CD8-positive, alpha-beta memory T cell (primary cell): Measurements from ENCODE around the gene HAUS1. TPM values are rescaled to one million over a fixed set of nuclear protein-coding genes. Genes with fewer than 3 reads are reported as not detected.

Experiments
- CTCF ChIA-PET: fragments of 350-600 bp; sonication (Branson Sonifier 250); formaldehyde crosslinking; loops from one replicate; lab custom pipeline; 2021; ENCODE audit warnings: antibody characterized with exemption; lab: Charles Lee
- POLR2A ChIA-PET: fragments of 350-600 bp; sonication (Branson Sonifier 250); formaldehyde crosslinking; loops from one replicate; lab custom pipeline; 2021; ENCODE audit warnings: antibody characterized with exemption; lab: Charles Lee
- DNase-seq, 5 donors: peaks; one replicate each; pipeline versions ENCODE4 v3.0.0 to v3.0.0-alpha.2; 2020 to 2022; ENCODE audit warnings: mixed read lengths in 1 of 5
- H3K27ac ChIP-seq: one replicate; pipeline ENCODE4 v1.7.0; 2013; ENCODE audit warnings: low read depth, mild to moderate bottlenecking, low read length, moderate library complexity
- H3K27me3 ChIP-seq: 2 replicates; pipeline ENCODE4 v1.7.0; 2013; ENCODE audit warnings: low read length, mild to moderate bottlenecking; ENCODE audit not compliant: insufficient read depth, poor library complexity, severe bottlenecking
- H3K36me3 ChIP-seq: 2 replicates; pipeline ENCODE4 v1.7.0; 2013; ENCODE audit warnings: mild to moderate bottlenecking, low read length, moderate library complexity; ENCODE audit not compliant: insufficient read depth
- H3K4me1 ChIP-seq: 2 replicates; pipeline ENCODE4 v1.7.0; 2013; ENCODE audit warnings: mild to moderate bottlenecking, low read length, moderate library complexity; ENCODE audit not compliant: insufficient read depth
- H3K4me3 ChIP-seq: 2 replicates; pipeline ENCODE4 v1.7.0; 2013; ENCODE audit warnings: mild to moderate bottlenecking, low read length
- H3K9me3 ChIP-seq: 2 replicates; pipeline ENCODE4 v1.7.0; 2013; ENCODE audit warnings: mild to moderate bottlenecking, low read length
- H3K27ac Mint-ChIP-seq, 8 donors: one replicate each; pipeline ENCODE4 v1.8.0; 2020 to 2021; ENCODE audit warnings: mixed read lengths in 8 of 8, mild to moderate bottlenecking in 6 of 8, inconsistent platforms in 3 of 8, moderate library complexity in 3 of 8
- H3K27me3 Mint-ChIP-seq, 2 donors: one replicate each; pipeline ENCODE4 v1.8.0; 2020 to 2021; ENCODE audit warnings: mixed read lengths in 2 of 2, mild to moderate bottlenecking in 1 of 2, moderate library complexity in 1 of 2
- H3K36me3 Mint-ChIP-seq, 3 donors: one replicate each; pipeline ENCODE4 v1.8.0; 2020 to 2021; ENCODE audit warnings: mixed read lengths in 3 of 3, inconsistent platforms in 1 of 3, mild to moderate bottlenecking in 1 of 3
- H3K4me1 Mint-ChIP-seq, 3 donors: one replicate each; pipeline ENCODE4 v1.8.0; 2020 to 2021; ENCODE audit warnings: mixed read lengths in 3 of 3, inconsistent platforms in 1 of 3, mild to moderate bottlenecking in 1 of 3
- H3K4me3 Mint-ChIP-seq, 7 donors: one replicate each; pipeline ENCODE4 v1.8.0; 2020 to 2021; ENCODE audit warnings: mixed read lengths in 7 of 7, mild to moderate bottlenecking in 6 of 7, moderate library complexity in 4 of 7, inconsistent platforms in 2 of 7
- H3K9me3 Mint-ChIP-seq, 5 donors: one replicate each; pipeline ENCODE4 v1.8.0; 2020 to 2022; ENCODE audit warnings: mixed read lengths in 5 of 5, mild to moderate bottlenecking in 3 of 5, moderate library complexity in 2 of 5, inconsistent platforms in 1 of 5
- polyA plus RNA-seq: library from polyadenylated mRNA; unstranded; fragments of 300-500 nt; fragmentation: Illumina TruSeq; gene quantifications from one replicate; pipeline ENCODE4 v1.2.3, GENCODE V29; 2021
- total RNA-seq, 2 experiments: library from RNA; stranded (reverse); gene quantifications; one replicate each; pipeline ENCODE4 v1.2.3, GENCODE V29; 2021

HAUS1 gene, protein sequence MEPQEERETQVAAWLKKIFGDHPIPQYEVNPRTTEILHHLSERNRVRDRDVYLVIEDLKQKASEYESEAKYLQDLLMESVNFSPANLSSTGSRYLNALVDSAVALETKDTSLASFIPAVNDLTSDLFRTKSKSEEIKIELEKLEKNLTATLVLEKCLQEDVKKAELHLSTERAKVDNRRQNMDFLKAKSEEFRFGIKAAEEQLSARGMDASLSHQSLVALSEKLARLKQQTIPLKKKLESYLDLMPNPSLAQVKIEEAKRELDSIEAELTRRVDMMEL
- total RNA-seq: 10 to 100 TPM; 52.5 to 53.3 TPM
- 43.2 TPM for polyA plus RNA-seq

GRCh38 chr18:46104128-46104911, at the start of gene HAUS1:
TSS of gene HAUS1 (plus strand) at chr18:46104385. CDS start at chr18:46104412, 27 bp downstream.
- Histone ChIP-seq H3K27ac (peak within 1 kb of the TSS; percentile 68), H3K4me3 (peak within 1 kb of the TSS; percentile 89), H3K36me3 (no peaks in the 10 kb centered on the region), H3K27me3 (no peaks in the 10 kb centered on the region), H3K4me1 (peaks cover 7% of the 10 kb centered on the region), H3K9me3 (no peaks in the 10 kb centered on the region)
- Mint-ChIP-seq H3K27ac (peak within 1 kb of the TSS; percentile 86 to 99 (median 96)), H3K4me3 (peak within 1 kb of the TSS; percentile 96 to 100 (median 99)), H3K36me3 (peaks cover 0 to 31% (median 1%) of the 10 kb centered on the region in 3 donors), H3K27me3 (no peaks in the 10 kb centered on the region), H3K4me1 (peaks cover 27 to 45% (median 39%) of the 10 kb centered on the region in 3 donors), H3K9me3 (no peaks in the 10 kb centered on the region)
- ChIA-PET CTCF (interaction anchor here (0.9 to 2.8 kb wide), 5 partner anchors 9 to 224 kb away, joined by 3 to 10 read pairs (median 3); a partner anchor contains a TSS), POLR2A (interaction anchor here (0.6 kb wide), 1 partner anchor 12 kb away, joined by 3 read pairs; no protein-coding TSS in a partner anchor)
- DNase-seq: peak; percentile 70 to 85 (median 75)

- peaks cover 34 to 45% (median 36%) of the 10 kb centered on the region in 3 donors for H3K4me1 Mint-ChIP-seq
- CTCF ChIA-PET: interaction anchor here (0.9 to 1.8 kb wide), 5 partner anchors 11 to 19 kb away, joined by 3 to 9 read pairs (median 4); partner anchors contain the start of gene PSTPIP2
- H3K36me3 ChIP-seq: no peaks in the 10 kb centered on the region
- H3K4me1 ChIP-seq: peaks cover 18% of the 10 kb centered on the region
- H3K27ac Mint-ChIP-seq: peak overlapping the region; percentile 38 to 91 (median 78)
- H3K4me3 ChIP-seq: no peak overlapping the region
- H3K4me3 Mint-ChIP-seq: peak overlapping the region in 6 of 7 donors; percentile 33 to 68 (median 56)
- H3K36me3 Mint-ChIP-seq: no peaks in the 10 kb centered on the region
- peak in 1 of 5 donors; percentile 17 for DNase-seq
- H3K27me3 ChIP-seq: no peaks in the 10 kb centered on the region
- H3K27me3 Mint-ChIP-seq: no peaks in the 10 kb centered on the region
- H3K27ac ChIP-seq: no peak overlapping the region
- H3K9me3 Mint-ChIP-seq: no peaks in the 10 kb centered on the region
- POLR2A ChIA-PET: interaction anchor here (1.2 kb wide), 1 partner anchor 18 kb away, joined by 5 read pairs; no protein-coding TSS in a partner anchor
- H3K9me3 ChIP-seq: no peaks in the 10 kb centered on the region
These were observed 49.0 kb upstream of the HAUS1 start for GRCh38 chr18:46054956-46055837.

GRCh38 chr18:46055838-46056230, 48.4 kb upstream of the HAUS1 start:
- Histone ChIP-seq H3K36me3 (no peaks in the 10 kb centered on the region), H3K4me3 (no peak overlapping the region), H3K9me3 (no peaks in the 10 kb centered on the region), H3K27ac (no peak overlapping the region), H3K4me1 (peaks cover 18% of the 10 kb centered on the region), H3K27me3 (no peaks in the 10 kb centered on the region)
- Mint-ChIP-seq H3K4me1 (peaks cover 34 to 45% (median 36%) of the 10 kb centered on the region in 3 donors), H3K4me3 (peak overlapping the region in 5 of 7 donors; percentile 33 to 68 (median 60)), H3K9me3 (no peaks in the 10 kb centered on the region), H3K36me3 (no peaks in the 10 kb centered on the region), H3K27ac (peak overlapping the region; percentile 38 to 91 (median 78)), H3K27me3 (no peaks in the 10 kb centered on the region)
- CTCF ChIA-PET: interaction anchor here (1.1 to 1.8 kb wide), 4 partner anchors 10 to 17 kb away, joined by 3 to 9 read pairs (median 4); partner anchors contain the start of gene PSTPIP2
- no peak for DNase-seq
- POLR2A ChIA-PET: interaction anchor here (1.2 kb wide), 1 partner anchor 18 kb away, joined by 5 read pairs; no protein-coding TSS in a partner anchor

GRCh38 chr18:46060359-46060841, 43.8 kb upstream of the HAUS1 start:
- H3K36me3 Mint-ChIP-seq: no peaks in the 10 kb centered on the region
- no peak for DNase-seq
- Histone ChIP-seq H3K27ac (no peak overlapping the region), H3K27me3 (no peaks in the 10 kb centered on the region), H3K9me3 (no peaks in the 10 kb centered on the region), H3K4me1 (peaks cover 11% of the 10 kb centered on the region), H3K4me3 (no peak overlapping the region), H3K36me3 (no peaks in the 10 kb centered on the region)
- CTCF ChIA-PET: interaction anchor here (1.5 kb wide), 1 partner anchor 13 kb away, joined by 3 read pairs; no protein-coding TSS in a partner anchor
- POLR2A ChIA-PET: no interaction called here
- H3K9me3 Mint-ChIP-seq: no peaks in the 10 kb centered on the region
- no peaks in the 10 kb centered on the region for H3K27me3 Mint-ChIP-seq
- peaks cover 11 to 22% (median 17%) of the 10 kb centered on the region in 3 donors for H3K4me1 Mint-ChIP-seq
- no peak overlapping the region for H3K27ac Mint-ChIP-seq
- no peak overlapping the region for H3K4me3 Mint-ChIP-seq

DNA sequence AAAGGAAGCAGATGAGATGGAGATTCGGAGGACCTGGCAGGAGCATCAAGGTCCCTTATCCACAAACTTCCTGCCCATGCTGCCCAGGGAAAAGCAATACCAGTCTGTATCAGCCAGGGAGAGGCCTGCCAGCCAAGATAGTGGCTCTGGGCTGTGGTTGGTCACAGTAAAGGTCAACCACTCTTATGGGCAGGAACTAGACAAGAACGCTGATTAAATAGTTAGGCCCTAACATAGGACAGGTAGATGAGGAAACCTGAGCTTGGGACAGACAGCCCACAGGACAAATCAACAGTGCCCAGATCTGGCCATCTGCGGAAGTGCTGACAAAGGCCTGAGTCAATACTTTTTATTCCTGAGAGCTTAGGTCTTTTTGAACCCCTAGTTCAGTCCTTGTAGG, 42.8 kb upstream of the HAUS1 start:
- no peaks in the 10 kb centered on the region for H3K36me3 Mint-ChIP-seq
- CTCF ChIA-PET: no interaction called here

GRCh38 chr18:46061796-46062195, 42.4 kb upstream of the HAUS1 start:
- no peaks in the 10 kb centered on the region for H3K9me3 Mint-ChIP-seq
- H3K4me3 Mint-ChIP-seq: no peak overlapping the region
- Histone ChIP-seq H3K27ac (no peak overlapping the region), H3K4me1 (no peaks in the 10 kb centered on the region), H3K36me3 (no peaks in the 10 kb centered on the region), H3K9me3 (no peaks in the 10 kb centered on the region), H3K4me3 (no peak overlapping the region), H3K27me3 (no peaks in the 10 kb centered on the region)
- H3K4me1 Mint-ChIP-seq: peaks cover 0 to 11% (median 6%) of the 10 kb centered on the region in 3 donors
- ChIA-PET POLR2A (no interaction called here), CTCF (no interaction called here)
- no peak overlapping the region for H3K27ac Mint-ChIP-seq
- H3K27me3 Mint-ChIP-seq: no peaks in the 10 kb centered on the region
- no peaks in the 10 kb centered on the region for H3K36me3 Mint-ChIP-seq
- no peak for DNase-seq

More for the DNA sequence above, 42.8 kb upstream of the HAUS1 start:
- Mint-ChIP-seq H3K27ac (peak overlapping the region in 1 of 8 donors; percentile 51), H3K4me3 (no peak overlapping the region), H3K4me1 (peaks cover under 1 to 12% (median 7%) of the 10 kb centered on the region in 3 donors), H3K9me3 (no peaks in the 10 kb centered on the region), H3K27me3 (no peaks in the 10 kb centered on the region)
- Histone ChIP-seq H3K27ac (no peak overlapping the region), H3K4me3 (no peak overlapping the region), H3K36me3 (no peaks in the 10 kb centered on the region), H3K4me1 (peaks cover 2% of the 10 kb centered on the region), H3K9me3 (no peaks in the 10 kb centered on the region), H3K27me3 (no peaks in the 10 kb centered on the region)
- POLR2A ChIA-PET: no interaction called here
- no peak for DNase-seq

GRCh38 chr18:46062781-46063180, 41.4 kb upstream of the HAUS1 start:
- no peaks in the 10 kb centered on the region for H3K27me3 ChIP-seq
- H3K36me3 ChIP-seq: no peaks in the 10 kb centered on the region
- Mint-ChIP-seq H3K4me1 (peaks cover 1 to 14% (median 6%) of the 10 kb centered on the region in 3 donors), H3K36me3 (no peaks in the 10 kb centered on the region), H3K4me3 (no peak overlapping the region), H3K9me3 (no peaks in the 10 kb centered on the region), H3K27me3 (no peaks in the 10 kb centered on the region), H3K27ac (peak overlapping the region in 1 of 8 donors; percentile 75)
- H3K27ac ChIP-seq: no peak overlapping the region
- H3K4me3 ChIP-seq: no peak overlapping the region
- DNase-seq: no peak
- H3K9me3 ChIP-seq: no peaks in the 10 kb centered on the region
- no peaks in the 10 kb centered on the region for H3K4me1 ChIP-seq
- ChIA-PET CTCF (no interaction called here), POLR2A (no interaction called here)
